Placental pericyte (primary cell): Measurements from ENCODE around the gene REN. TPM values are rescaled to one million over a fixed set of nuclear protein-coding genes. Genes with fewer than 3 reads are reported as not detected.

ENCODE experiments used
- total RNA-seq: library from RNA; depleted of rRNA; stranded (reverse); fragments of >200 nt; gene quantifications from 2 replicates; pipeline ENCODE4 v1.2.3, GENCODE V29; 2012

REN gene
- 0.29 and 0.66 TPM in 2 replicates for total RNA-seq

DNA sequence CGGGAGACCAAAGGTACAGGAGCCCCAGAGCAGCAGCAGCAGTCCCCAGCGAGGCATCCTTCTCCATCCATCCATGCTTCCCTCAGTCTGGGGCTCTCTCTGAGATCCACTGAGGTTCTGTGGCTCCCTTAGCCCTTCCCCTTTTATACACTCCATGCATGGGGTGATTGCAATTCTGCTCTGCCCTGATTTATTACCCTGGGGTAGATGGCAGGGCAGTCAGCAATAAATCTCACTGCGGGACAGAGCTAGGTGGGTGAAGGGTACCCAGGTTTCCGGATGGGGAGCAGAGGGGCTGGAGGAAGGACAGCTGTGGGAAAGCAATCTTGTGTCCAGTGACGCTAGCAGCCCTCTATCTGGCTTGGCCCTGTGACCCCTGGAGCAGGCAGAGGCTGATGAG, at the start of gene REN:
REN (minus strand) TSS at position 119 of the 400 bp plus-strand sequence; CDS start at position 75, 44 bp downstream.

DNA sequence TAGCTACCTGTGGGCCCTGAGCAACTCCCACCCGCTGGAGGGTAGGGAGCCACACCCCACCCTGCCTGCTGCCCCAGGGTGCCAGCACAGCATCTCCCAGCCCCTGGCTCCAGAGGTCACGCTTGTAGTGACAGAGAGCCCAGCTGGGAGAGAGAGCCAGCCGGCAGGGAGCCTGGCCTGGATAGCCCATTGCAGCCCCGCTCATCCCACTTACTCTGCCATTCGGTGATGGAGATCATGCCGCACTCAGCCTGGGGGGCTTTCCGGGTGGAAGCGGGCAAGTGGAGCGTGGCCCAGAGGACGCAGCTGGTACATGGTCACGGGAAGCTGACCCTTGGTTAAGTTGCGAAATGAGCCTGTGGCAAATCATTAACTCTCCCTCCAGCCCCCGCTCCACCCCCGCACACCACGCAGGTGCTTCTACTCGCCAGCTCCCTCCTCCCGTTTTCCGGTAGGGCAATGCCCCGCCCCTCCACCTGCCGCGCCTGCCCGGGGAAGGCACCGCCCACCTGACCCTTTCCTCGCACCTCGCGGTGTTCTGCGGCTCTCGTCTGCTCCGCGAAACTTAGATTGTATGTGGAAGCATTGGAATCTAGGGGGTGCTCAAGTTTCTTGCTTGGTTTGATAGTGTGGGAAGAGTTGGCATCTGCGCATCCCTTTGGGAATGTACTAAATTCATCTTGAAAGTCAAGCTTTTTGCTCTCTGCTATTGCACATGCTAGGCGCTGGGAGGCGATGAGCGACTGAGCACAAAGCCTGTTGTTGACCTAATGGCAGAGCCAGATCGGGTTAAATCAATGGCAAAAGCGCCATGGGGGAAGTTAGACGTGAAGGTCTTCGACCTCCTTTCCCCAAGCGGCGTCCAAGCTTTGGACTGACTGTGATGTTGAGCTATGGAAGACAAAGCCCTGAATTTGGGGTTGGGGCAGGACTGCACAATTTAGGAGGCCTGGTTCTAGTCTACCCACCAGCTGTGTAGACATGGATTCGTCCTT, 47.8 kb upstream of the REN start, which contains the start of gene GOLT1A:
GOLT1A (minus strand) TSS at position 321 of the 995 bp plus-strand sequence; CDS start at position 239, 82 bp downstream.

GRCh38 chr1:204196068-204196795, 30.1 kb upstream of the REN start, which contains the start of gene KISS1:
Gene KISS1, minus strand, starts transcription at chr1:204196491. Its CDS starts 3,615 bp downstream, at chr1:204192876.

DNA sequence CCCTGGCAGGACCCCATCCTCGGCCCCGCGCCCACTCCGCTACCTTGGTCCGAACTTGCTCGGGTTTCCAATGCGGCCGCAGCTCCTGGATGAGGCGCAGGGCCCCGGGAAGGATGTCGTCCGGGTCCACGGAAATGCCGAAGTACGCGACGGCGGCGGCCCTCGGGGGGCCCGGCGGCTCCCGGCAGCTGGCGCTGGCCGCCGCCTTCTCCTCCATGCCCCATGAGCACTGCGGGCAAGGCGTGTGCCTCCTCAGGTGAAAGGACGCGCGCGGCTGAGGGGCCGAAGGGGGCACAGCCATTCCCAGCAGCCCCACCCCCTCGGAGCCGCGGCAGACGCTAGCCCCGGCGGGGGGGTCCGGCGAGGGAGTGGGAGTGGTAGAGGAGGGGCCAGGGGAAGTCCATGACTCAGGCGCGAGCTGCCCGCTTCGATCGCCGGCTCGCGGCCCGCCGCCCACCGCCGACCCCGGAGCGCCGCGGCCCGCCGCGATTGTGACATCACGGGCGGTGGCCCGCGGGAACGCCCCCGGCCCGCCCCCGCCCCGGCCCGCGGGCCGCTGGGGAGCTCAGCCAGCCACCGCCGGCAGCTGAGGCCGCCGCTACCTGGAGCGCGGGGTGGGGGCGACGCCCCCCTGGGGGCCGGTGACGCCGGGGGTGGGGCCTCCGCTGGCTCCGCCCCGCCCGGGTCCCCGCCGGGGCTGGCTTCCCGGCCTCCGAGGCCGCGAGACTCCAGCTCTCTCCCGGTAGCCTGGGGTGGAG, 14.4 kb downstream of the REN start, which contains the start of gene ETNK2:
ETNK2 (minus strand) TSS at position 493 of the 758 bp plus-strand sequence; CDS start at position 301, 192 bp downstream.

Other genes with a start within 250 kb of the REN start
- 4.6 and 5.4 TPM in 2 replicates for gene SOX13, start 93.2 kb downstream of the REN start, total RNA-seq
- gene ETNK2, start 14.3 kb downstream of the REN start, total RNA-seq, result 3.1 and 3.4 TPM in 2 replicates
- gene KISS1, start 30.2 kb upstream of the REN start, total RNA-seq, result not detected in 2 replicates
- gene GOLT1A, start 47.7 kb upstream of the REN start, total RNA-seq, result not detected in 2 replicates
- gene PLEKHA6, start 193.6 kb upstream of the REN start, total RNA-seq, result 0.44 and 0.57 TPM in 2 replicates
- 37.0 and 47.1 TPM in 2 replicates for gene PPP1R15B, start 245.5 kb upstream of the REN start, total RNA-seq